H1 (cell line): ENCODE measurements around the gene HACE1.

Source experiments
- BACH1 ChIP-seq: IDR thresholded peaks from 2 replicates; pipeline ENCODE4 v1.6.1; 2012; ENCODE audit warnings: low read length, improper control_type of control experiment
- JUN ChIP-seq: IDR thresholded peaks from 2 replicates; pipeline ENCODE4 v1.6.1; 2011; ENCODE audit warnings: low read depth, mild to moderate bottlenecking, improper control_type of control experiment, low read length
- PHF8 ChIP-seq: fragments of 200-600 bp; sonication (generic); conservative IDR thresholded peaks from 2 replicates; pipeline ENCODE4 v1.7.1; 2012; ENCODE audit warnings: low read depth, mild to moderate bottlenecking, inconsistent platforms, low read length, moderate library complexity
- POLR2A ChIP-seq, 2 experiments: IDR thresholded peaks; 1 replicate in 1 of 2; 2 replicates in 1 of 2; pipeline ENCODE4 v1.6.1; 2011; ENCODE audit warnings: low read depth in 2 of 2, low read length in 2 of 2, mild to moderate bottlenecking in 2 of 2; ENCODE audit errors: control extremely low read depth in 1 of 2
- RAD21 ChIP-seq, 2 experiments: IDR thresholded peaks in 1 of 2; conservative IDR thresholded peaks in 1 of 2; 2 replicates each; pipeline ENCODE4 v1.6.1; 2011; ENCODE audit warnings: low read depth in 2 of 2, low read length in 2 of 2, improper control_type of control experiment in 1 of 2, inconsistent platforms in 1 of 2, mild to moderate bottlenecking in 1 of 2, moderate library complexity in 1 of 2
- RBBP5 ChIP-seq: IDR thresholded peaks from 2 replicates; pipeline ENCODE4 v1.7.1; 2012; ENCODE audit warnings: low read depth, mild to moderate bottlenecking, inconsistent platforms, low read length, moderate library complexity, borderline replicate concordance

DNA sequence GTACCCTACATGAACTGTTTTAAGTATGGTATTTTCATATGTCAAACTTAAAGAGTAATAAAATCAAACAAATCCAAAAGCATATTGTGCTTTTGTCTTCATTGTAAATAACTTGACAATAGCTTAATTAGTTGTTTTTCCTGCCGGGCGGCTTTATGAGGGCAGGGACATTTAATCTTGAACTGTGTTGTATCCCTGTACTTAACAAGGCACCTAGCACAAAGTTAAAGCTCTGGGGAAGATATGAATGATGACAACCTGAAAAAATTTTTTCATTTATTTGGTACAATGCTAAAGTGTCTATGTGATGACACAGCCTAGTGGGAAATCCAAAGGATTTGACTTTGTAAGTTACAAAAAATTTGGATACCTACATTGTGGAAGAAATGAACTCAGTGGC, 502 bp upstream of the HACE1 start:
- TF ChIP-seq JUN = no peak
- TF ChIP-seq RBBP5 = no peak
- no peak for TF ChIP-seq POLR2A (IDR thresholded peaks at IDR 0.05; ENCODE audit: control extremely low read depth in 1 of 2, low read depth in 2 of 2, low read length in 2 of 2)
- no peak for TF ChIP-seq RAD21 (IDR thresholded peaks at IDR 0.05 in 1 of 2, conservative IDR thresholded peaks at IDR 0.05 in 1 of 2; ENCODE audit: low read depth in 2 of 2, low read length in 2 of 2)
- no peak for TF ChIP-seq BACH1
- TF ChIP-seq PHF8 = no peak
